ENCODE measurements around the gene MRPL44.
"Not testable (repeated sequence)": the region's sequence is repeated elsewhere in the genome, so short reads cannot be mapped to it uniquely, and the experiment has no call there.

Gene MRPL44

GRCh38 chr2:223935459-223936125 lies 21.7 kb upstream of the MRPL44 start:
- TF ChIP-seq CTCF (IDR thresholded peaks at IDR 0.05; ENCODE audit: control insufficient read depth, extremely low read depth, insufficient read depth) = no peak
- no peak overlapping the region for H3K4me3 ChIP-seq (ENCODE audit: low read depth, low read length)
- DNase-seq (ENCODE audit: low read depth) = no peak

- no peak for DNase-seq (ENCODE audit: low read depth)
- no peak overlapping the region for H3K4me3 ChIP-seq (ENCODE audit: low read depth, low read length)
- no peak for TF ChIP-seq CTCF (IDR thresholded peaks at IDR 0.05; ENCODE audit: control insufficient read depth, extremely low read depth, insufficient read depth)
Observed at GRCh38 chr2:223936862-223937326, 20.4 kb upstream of the MRPL44 start.

GRCh38 chr2:223937535-223937934 lies 19.7 kb upstream of the MRPL44 start:
- no peak for DNase-seq (ENCODE audit: low read depth)
- H3K4me3 ChIP-seq (ENCODE audit: low read depth, low read length) = no peak overlapping the region
- TF ChIP-seq CTCF (IDR thresholded peaks at IDR 0.05; ENCODE audit: control insufficient read depth, extremely low read depth, insufficient read depth) = no peak

GRCh38 chr2:223939438-223939837 lies 17.8 kb upstream of the MRPL44 start:
- DNase-seq (ENCODE audit: low read depth); H3K4me3 ChIP-seq (ENCODE audit: low read depth, low read length): not testable (repeated sequence)

GRCh38 chr2:223941579-223942277 lies 15.5 kb upstream of the MRPL44 start:
- no peak for TF ChIP-seq CTCF (IDR thresholded peaks at IDR 0.05; ENCODE audit: control insufficient read depth, extremely low read depth, insufficient read depth)
- no peak for DNase-seq (ENCODE audit: low read depth)
- H3K4me3 ChIP-seq (ENCODE audit: low read depth, low read length) = no peak overlapping the region

- TF ChIP-seq CTCF (IDR thresholded peaks at IDR 0.05; ENCODE audit: control insufficient read depth, extremely low read depth, insufficient read depth) = no peak
- no peak overlapping the region for H3K4me3 ChIP-seq (ENCODE audit: low read depth, low read length)
- no peak for DNase-seq (ENCODE audit: low read depth)
Observed at GRCh38 chr2:223943135-223943534, 14.1 kb upstream of the MRPL44 start.

- peak overlapping the region; percentile 76 for H3K4me3 ChIP-seq (ENCODE audit: low read depth, low read length)
- no peak for DNase-seq (ENCODE audit: low read depth)
- TF ChIP-seq CTCF (IDR thresholded peaks at IDR 0.05; ENCODE audit: control insufficient read depth, extremely low read depth, insufficient read depth) = no peak
Observed at GRCh38 chr2:223943561-223944008, 13.7 kb upstream of the MRPL44 start.
